ENCODE results near the gene RHBDF2.

- TF ChIP-seq CTCF (IDR thresholded peaks at IDR 0.05) (no peak), EZH2 (IDR thresholded peaks at IDR 0.05; ENCODE audit: borderline replicate concordance, insufficient read depth, low read depth, low read length, poor library complexity, severe bottlenecking) (no peak)
Observed at GRCh38 chr17:76496464-76496863, 4.8 kb downstream of the RHBDF2 start.

All from B cell (primary cell).